Retinal pigment epithelial cell (primary cell): ENCODE data around the gene NSUN4.
"Not testable (repeated sequence)": the region's sequence is repeated elsewhere in the genome, so short reads cannot be mapped to it uniquely, and the experiment has no call there.

Experiments used
- DNase-seq: peaks from one replicate; pipeline ENCODE4 v3.0.0-alpha.2; 2010; ENCODE audit warnings: low read depth
- H3K4me3 ChIP-seq: 2 replicates; pipeline ENCODE4 v1.5.1; 2011; ENCODE audit warnings: mild to moderate bottlenecking, low read length, control low read depth, moderate library complexity
- TF ChIP-seq, protein P1 (sequence below): conservative IDR thresholded peaks from 2 replicates; pipeline ENCODE4 v1.5.1; 2011; ENCODE audit warnings: low read depth, low read length, control low read depth, inconsistent platforms

Gene NSUN4

DNA sequence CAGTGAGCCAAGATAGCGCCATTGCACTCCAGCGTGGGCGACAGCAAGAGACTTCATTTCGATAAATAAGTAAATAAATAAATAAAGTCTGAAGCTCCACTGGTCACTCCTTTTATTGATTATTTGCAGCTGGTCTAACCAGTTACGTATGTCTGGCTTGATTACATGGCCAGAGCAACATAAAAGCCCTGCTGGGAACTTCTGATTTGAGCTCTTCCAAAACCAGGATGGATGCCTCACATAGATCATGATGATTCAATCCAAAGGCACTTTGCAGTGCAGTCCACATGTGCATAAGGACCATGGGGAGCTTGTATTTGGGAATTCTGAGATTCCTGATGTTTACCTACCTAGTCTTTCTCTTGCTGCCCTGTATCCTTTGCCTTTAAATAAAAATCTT, 24.0 kb downstream of the NSUN4 start:
- no peak for DNase-seq
- H3K4me3 ChIP-seq, result no peak overlapping the region
- TF ChIP-seq, protein P1, sequence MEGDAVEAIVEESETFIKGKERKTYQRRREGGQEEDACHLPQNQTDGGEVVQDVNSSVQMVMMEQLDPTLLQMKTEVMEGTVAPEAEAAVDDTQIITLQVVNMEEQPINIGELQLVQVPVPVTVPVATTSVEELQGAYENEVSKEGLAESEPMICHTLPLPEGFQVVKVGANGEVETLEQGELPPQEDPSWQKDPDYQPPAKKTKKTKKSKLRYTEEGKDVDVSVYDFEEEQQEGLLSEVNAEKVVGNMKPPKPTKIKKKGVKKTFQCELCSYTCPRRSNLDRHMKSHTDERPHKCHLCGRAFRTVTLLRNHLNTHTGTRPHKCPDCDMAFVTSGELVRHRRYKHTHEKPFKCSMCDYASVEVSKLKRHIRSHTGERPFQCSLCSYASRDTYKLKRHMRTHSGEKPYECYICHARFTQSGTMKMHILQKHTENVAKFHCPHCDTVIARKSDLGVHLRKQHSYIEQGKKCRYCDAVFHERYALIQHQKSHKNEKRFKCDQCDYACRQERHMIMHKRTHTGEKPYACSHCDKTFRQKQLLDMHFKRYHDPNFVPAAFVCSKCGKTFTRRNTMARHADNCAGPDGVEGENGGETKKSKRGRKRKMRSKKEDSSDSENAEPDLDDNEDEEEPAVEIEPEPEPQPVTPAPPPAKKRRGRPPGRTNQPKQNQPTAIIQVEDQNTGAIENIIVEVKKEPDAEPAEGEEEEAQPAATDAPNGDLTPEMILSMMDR, result no peak

DNA sequence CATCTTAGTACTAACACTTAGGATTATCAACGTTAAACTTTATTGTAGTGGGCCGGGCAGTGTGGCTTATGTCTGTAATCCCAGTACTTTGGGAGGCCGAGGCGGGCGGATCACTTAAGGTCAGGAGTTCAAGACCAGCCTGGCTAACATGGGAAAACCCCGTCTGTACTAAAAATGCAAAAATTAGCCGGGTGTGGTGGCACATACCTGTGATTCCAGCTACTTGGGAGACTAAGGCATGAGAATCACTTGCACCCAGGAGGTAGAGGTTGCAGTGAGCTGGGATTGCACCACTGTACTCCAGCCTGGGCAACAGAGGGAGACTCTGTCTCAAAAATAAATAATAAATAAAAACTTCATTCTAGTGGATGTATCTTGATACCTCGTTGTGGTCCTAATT, 25.2 kb downstream of the NSUN4 start:
- not testable (repeated sequence) for DNase-seq, H3K4me3 ChIP-seq

DNA sequence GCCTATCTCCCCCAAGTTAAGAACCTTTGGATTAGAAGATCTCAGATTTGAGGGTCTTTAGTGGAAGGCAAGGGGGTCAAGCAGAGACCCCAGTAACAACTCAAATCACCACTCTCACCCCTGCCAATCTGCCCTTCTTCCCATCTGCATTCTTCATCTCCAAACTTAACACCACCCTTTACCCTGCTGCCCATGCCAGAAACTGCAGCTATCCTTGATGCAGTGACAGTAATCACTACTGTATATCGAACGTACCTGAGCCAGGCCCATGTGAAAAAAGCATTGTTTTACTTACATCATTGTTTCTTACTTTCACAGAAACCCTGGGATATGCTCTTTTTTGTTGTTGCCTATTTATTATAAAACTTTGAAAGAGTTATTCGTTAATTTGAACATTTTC, 26.5 kb downstream of the NSUN4 start:
- no peak overlapping the region for H3K4me3 ChIP-seq
- TF ChIP-seq, protein P1, result no peak
- no peak for DNase-seq

DNA sequence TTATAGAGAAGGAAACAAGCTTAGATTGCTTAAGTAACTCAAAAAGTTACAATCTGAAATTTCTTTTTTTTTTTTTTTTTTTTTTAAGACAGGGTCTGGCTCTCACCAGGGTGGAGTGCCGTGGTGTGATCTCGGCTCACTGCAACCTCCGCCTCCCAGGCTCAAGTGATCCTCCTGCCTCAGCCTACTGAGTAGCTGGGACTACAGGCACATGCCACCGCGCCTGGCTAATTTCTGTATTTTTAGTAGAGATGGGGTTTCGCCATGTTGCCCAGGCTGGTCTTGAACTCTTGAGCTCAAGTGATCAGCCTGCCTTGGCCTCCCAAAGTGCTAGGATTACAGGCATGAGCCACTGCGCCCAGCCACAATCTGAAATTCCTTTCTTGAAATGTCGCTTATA, 27.1 kb downstream of the NSUN4 start:
- not testable (repeated sequence) for DNase-seq, H3K4me3 ChIP-seq

DNA sequence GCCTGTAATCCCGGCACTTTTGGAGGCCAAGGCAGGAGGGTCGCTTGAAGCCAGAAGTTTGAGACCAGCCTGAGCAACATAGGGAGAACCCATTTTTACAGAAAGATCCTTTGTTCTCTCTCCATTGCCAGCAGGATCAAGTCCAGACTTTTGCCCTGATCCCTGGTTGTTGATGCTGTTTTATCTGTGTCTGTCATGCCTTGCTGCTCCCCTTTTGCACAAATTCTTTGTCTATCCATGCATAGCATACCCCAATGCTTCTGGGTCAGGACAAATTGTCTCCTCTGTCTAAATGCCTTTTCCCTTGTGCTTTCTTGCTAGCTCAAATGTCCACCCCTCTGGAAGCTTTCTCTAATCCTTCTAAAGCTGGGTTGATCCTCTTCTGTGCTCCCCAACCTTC, 28.2 kb downstream of the NSUN4 start:
- H3K4me3 ChIP-seq, result no peak overlapping the region
- no peak for DNase-seq
- TF ChIP-seq, protein P1, result no peak

DNA sequence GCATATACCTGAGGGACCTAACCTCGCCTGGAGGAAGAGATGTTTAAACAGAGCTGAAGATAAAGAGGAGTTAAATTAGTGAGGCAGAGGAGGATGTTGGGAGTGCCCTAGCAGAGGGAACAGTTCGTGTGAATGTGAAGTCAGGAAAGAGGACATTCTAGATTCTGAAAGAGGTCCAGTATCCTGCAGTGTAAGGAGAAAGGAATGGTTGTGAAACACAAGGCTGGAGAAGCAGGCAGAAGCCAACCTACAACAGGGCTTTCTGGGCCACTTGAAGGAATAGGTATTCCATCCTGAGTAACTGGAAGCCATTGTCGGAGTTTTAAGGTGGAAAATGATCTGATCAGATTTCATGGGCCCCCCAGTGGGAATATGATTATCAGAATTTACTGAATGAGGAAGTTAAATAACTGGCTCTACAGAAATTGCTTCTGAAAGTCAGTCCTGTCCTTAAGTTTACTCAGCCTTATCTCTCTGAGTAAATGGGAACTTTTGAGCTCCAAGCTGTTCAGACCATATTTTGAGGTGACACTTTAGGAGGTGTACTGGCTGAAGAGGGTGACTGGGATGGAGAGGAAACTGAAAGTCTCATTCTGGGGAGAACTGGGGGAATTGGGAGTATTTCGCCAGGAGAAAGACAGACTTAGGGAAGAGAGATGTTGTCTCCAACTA, 29.1 kb downstream of the NSUN4 start:
- H3K4me3 ChIP-seq, result no peak overlapping the region
- TF ChIP-seq, protein P1, result no peak

DNA sequence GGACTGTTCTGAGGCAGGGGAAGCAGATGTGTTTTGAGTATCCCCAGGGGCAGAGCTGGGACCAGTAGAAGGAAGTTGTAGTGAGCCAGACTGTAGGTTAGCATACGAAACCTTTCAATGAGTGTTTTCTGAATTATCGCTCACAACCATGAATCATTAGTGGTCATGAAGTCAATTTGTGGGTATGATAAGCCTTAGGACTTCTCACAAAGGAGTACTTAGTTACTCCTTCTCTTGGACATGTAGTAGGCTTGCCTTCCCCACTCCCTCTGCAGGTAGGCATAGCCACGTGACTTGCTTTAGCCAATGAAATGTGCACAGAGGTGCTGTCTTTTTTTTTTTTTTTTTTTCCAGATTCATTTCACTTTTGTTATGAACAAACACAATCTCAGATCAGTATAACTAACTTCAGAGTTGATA, 29.6 kb downstream of the NSUN4 start:
- DNase-seq, result no peak
- H3K4me3 ChIP-seq, result no peak overlapping the region
- TF ChIP-seq, protein P1, result no peak

More for the DNA sequence above, 29.1 kb downstream of the NSUN4 start:
- no peak for DNase-seq

DNA sequence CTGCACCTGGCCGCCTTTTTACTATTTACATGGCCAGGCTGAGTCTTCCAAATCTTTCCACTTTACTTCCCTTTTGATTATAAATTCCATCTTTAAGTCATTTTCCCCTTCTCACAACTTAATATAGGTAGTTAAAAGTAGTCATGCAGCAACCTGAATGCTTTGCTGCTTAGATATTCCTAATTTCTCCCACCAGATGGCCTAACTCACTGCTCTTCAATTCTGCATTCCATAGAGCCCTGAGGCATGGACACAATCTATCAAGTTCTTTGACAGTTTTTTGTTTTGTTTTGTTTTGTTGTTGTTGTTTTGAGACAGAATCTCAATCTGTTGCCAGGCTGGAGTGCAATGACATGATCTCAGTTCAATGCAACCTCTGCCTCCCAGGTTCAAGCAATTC, 31.8 kb downstream of the NSUN4 start:
- no peak overlapping the region for H3K4me3 ChIP-seq
- DNase-seq, result no peak
- TF ChIP-seq, protein P1, result no peak
